Fibroblast of villous mesenchyme (primary cell): ENCODE measurements around the gene E2F2. TPM values are rescaled to one million over a fixed set of nuclear protein-coding genes. Genes with fewer than 3 reads are reported as not detected.
"Not testable (repeated sequence)": the region's sequence is repeated elsewhere in the genome, so short reads cannot be mapped to it uniquely, and the experiment has no call there.

Experiments
- DNase-seq: peaks from one replicate; pipeline ENCODE4 v3.0.0-alpha.2; 2010; ENCODE audit warnings: low read depth
- H3K4me3 ChIP-seq: 2 replicates; pipeline ENCODE4 v1.5.1; 2011; ENCODE audit warnings: low read depth, mild to moderate bottlenecking, low read length
- total RNA-seq: library from RNA; depleted of rRNA; stranded (reverse); fragments of >200 nt; gene quantifications from 2 replicates; pipeline ENCODE4 v1.2.3, GENCODE V29; 2012
- TF ChIP-seq, protein P1 (sequence below): IDR thresholded peaks from 2 replicates; pipeline ENCODE4 v1.5.1; 2012; ENCODE audit warnings: low read depth, mild to moderate bottlenecking, low read length; ENCODE audit not compliant: insufficient read depth

The E2F2 gene
- total RNA-seq, 1 donor = 2.2 TPM

GRCh38 chr1:23545851-23546250 is 14.8 kb upstream of the E2F2 start:
- TF ChIP-seq, protein P1, sequence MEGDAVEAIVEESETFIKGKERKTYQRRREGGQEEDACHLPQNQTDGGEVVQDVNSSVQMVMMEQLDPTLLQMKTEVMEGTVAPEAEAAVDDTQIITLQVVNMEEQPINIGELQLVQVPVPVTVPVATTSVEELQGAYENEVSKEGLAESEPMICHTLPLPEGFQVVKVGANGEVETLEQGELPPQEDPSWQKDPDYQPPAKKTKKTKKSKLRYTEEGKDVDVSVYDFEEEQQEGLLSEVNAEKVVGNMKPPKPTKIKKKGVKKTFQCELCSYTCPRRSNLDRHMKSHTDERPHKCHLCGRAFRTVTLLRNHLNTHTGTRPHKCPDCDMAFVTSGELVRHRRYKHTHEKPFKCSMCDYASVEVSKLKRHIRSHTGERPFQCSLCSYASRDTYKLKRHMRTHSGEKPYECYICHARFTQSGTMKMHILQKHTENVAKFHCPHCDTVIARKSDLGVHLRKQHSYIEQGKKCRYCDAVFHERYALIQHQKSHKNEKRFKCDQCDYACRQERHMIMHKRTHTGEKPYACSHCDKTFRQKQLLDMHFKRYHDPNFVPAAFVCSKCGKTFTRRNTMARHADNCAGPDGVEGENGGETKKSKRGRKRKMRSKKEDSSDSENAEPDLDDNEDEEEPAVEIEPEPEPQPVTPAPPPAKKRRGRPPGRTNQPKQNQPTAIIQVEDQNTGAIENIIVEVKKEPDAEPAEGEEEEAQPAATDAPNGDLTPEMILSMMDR = no peak
- DNase-seq = no peak
- no peak overlapping the region for H3K4me3 ChIP-seq

GRCh38 chr1:23544444-23545389 is 13.7 kb upstream of the E2F2 start:
- TF ChIP-seq, protein P1 = peak; percentile 95
- no peak overlapping the region for H3K4me3 ChIP-seq
- DNase-seq = peak; percentile 85

DNA sequence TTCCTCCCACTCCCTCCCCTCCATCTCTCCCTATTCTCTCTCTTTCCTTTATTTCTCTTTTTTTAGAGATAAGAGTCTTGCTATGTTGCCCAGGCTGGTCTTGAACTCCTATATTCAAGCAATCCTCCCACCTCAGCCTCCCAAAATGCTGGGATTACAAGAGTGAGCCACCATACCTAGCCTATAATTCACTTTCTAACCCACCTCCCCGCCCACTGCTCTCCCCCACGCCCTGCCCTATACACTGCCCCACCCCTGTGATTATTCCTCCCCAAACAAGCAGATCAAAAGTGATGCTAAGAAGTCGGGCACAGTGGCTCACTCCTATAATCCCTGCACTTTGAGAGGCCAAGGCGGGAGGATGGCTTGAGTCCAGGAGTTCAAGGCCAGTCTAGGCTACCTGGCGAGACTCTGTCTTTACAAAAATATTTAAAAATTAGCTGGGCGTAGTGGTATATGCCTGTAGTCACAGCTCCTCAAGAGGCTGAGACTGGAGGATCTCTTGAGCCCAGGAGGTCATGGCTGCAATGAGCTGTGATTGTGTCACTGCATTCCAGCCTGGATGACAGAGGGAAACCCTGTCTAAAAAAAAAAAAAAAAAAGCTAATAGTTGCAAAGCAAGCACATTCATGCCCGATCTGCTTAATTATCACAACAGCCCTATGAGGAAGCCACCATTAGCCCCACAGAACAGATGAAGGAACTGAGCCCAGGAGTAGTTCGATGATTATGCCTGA is 12.8 kb upstream of the E2F2 start:
- no peak for DNase-seq
- H3K4me3 ChIP-seq = no peak overlapping the region
- TF ChIP-seq, protein P1 = no peak

DNA sequence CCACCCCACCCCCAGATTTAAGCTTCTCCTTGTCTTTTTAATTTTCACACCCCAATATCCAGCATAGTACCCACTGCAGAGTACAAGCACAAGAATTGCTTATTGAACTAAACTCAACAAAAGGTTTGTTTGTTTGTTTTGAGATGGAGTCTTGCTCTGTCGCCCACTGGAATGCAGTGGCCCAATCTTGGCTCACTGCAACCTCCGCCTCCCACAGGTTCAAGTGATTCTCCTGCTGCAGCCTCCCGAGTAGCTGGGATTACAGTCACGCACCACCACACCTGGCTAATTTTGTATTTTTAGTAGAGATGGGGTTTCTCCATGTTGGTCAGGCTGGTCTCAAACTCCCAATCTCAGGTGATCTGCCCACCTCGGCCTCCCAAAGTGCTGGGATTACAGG is 11.9 kb upstream of the E2F2 start:
- not testable (repeated sequence) for DNase-seq, H3K4me3 ChIP-seq

- DNase-seq = peak; percentile 95
- H3K4me3 ChIP-seq = no peak overlapping the region
- TF ChIP-seq, protein P1 = peak; percentile 98
These were observed 8.7 kb upstream of the E2F2 start for GRCh38 chr1:23539698-23540266.

DNA sequence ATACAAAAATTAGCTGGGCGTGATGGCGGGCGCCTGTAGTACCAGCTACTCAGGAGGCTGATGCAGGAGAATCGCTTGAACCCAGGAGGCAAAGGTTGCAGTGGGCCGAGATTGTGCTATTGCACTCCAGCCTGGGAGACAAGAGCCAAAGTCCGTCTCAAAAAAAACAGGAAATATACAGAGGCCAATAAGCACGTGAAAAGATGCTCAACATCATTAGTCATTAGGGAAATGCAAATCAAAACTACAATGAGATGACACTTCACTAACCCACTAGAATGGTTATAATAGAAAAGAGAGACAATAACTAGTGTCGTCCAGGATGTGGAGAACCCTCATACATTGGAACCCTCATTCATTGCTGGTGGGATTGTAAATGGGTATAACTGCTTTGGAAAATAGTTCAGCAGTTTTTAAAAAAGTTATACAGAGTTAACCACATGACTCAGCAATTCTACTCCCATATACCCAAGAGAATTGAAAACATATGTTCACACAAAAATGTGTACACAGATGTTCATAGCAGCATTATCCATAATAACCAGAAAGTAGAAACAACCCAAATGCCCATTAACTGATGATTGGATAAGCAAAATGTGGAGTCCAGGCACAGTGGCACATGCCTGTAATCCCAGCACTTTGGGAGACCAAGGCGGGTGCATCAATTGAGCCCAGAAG is 6.4 kb upstream of the E2F2 start:
- DNase-seq = peak; percentile 44
- H3K4me3 ChIP-seq = no peak overlapping the region
- TF ChIP-seq, protein P1 = no peak
